Right renal pelvis (tissue), 4 donors: ENCODE results near the gene EGR2. TPM values are rescaled to one million over a fixed set of nuclear protein-coding genes. Genes with fewer than 3 reads are reported as not detected.

Experiments
- DNase-seq, 4 donors: peaks; one replicate each; pipeline ENCODE4 v3.0.0-alpha.2; 2013; ENCODE audit warnings: low read depth in 4 of 4, low spot score in 3 of 4, missing footprints in 1 of 4
- polyA plus RNA-seq, 4 donors: library from polyadenylated mRNA; unstranded; fragments of 120-200 nt; gene quantifications; one replicate each; pipeline ENCODE4 v1.2.1, GENCODE V29; 2013; ENCODE audit not compliant: insufficient read length in 4 of 4

Gene EGR2
- polyA plus RNA-seq = 1 to 10 TPM in 3 of 4 donors, under 1 TPM in 1; 0.70 to 9.1 (median 2.7) TPM

- peak; percentile 88 to 92 (median 89) for DNase-seq
Observed at GRCh38 chr10:62816331-62817120, at the start of gene EGR2. Gene EGR2, minus strand, starts transcription at chr10:62816366. Its CDS starts 337 bp downstream, at chr10:62816029.

- no peak for DNase-seq
Observed at GRCh38 chr10:62862447-62862846, 46.3 kb upstream of the EGR2 start.

- DNase-seq = no peak
Observed at GRCh38 chr10:62861507-62861906, 45.3 kb upstream of the EGR2 start.

- DNase-seq = peak in 3 of 4 donors; percentile 11 to 13 (median 12)
Observed at GRCh38 chr10:62860946-62861345, 44.8 kb upstream of the EGR2 start.

GRCh38 chr10:62858364-62858763, 42.2 kb upstream of the EGR2 start:
- no peak for DNase-seq

GRCh38 chr10:62856021-62856420, 39.9 kb upstream of the EGR2 start:
- no peak for DNase-seq

GRCh38 chr10:62853710-62854109, 37.5 kb upstream of the EGR2 start:
- DNase-seq = no peak

- DNase-seq = no peak
Observed at GRCh38 chr10:62852961-62853702, 37.0 kb upstream of the EGR2 start.

GRCh38 chr10:62851442-62851841, 35.3 kb upstream of the EGR2 start:
- no peak for DNase-seq

GRCh38 chr10:62850646-62851045, 34.5 kb upstream of the EGR2 start:
- DNase-seq = no peak

- no peak for DNase-seq
Observed at GRCh38 chr10:62847433-62847832, 31.3 kb upstream of the EGR2 start.

- no peak for DNase-seq
Observed at GRCh38 chr10:62844280-62845011, 28.3 kb upstream of the EGR2 start.

GRCh38 chr10:62843600-62843999, 27.4 kb upstream of the EGR2 start:
- no peak for DNase-seq

GRCh38 chr10:62842983-62843382, 26.8 kb upstream of the EGR2 start:
- no peak for DNase-seq

GRCh38 chr10:62839590-62839989, 23.4 kb upstream of the EGR2 start:
- no peak for DNase-seq

GRCh38 chr10:62831346-62831745, 15.2 kb upstream of the EGR2 start:
- DNase-seq = no peak

GRCh38 chr10:62830679-62831078, 14.5 kb upstream of the EGR2 start:
- no peak for DNase-seq

GRCh38 chr10:62829622-62830021, 13.5 kb upstream of the EGR2 start:
- no peak for DNase-seq

GRCh38 chr10:62826273-62826672, 10.1 kb upstream of the EGR2 start:
- DNase-seq = no peak

- DNase-seq = no peak
Observed at GRCh38 chr10:62820586-62820985, 4.4 kb upstream of the EGR2 start.
